G401.6 (cell line): ENCODE measurements around the gene MON1A.
"Not testable (repeated sequence)": the region's sequence is repeated elsewhere in the genome, so short reads cannot be mapped to it uniquely, and the experiment has no call there.

Experiments used
- FAIRE-seq: peaks from 2 replicates; lab custom pipeline; 2012; peaks lifted over from hg19 to GRCh38; lab: Jason Lieb, UNC

The MON1A gene

GRCh38 chr3:49917806-49918590, 11.6 kb downstream of the MON1A start:
- not testable (repeated sequence) for FAIRE-seq

GRCh38 chr3:49916686-49917085, 12.9 kb downstream of the MON1A start:
- FAIRE-seq, result no peak

DNA sequence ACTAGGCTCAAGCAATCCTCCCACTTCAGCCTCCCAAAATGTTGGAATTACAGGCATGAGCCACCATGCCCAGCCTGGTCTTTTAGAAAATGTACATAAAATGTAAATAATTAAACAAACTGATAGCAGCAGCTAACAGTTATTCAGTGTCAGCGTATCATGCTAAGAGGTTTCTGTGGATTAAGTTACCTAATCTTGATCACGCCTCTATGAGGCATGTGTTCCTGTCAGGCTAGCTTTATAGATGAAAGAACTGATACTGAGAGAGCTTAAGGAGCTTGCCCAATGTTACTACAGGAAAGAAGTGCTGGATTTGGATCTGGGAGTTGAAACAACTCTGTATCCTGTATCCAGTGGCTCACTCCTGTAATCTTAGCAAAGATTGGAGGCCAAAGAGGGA, 14.7 kb downstream of the MON1A start:
- FAIRE-seq, result no peak

GRCh38 chr3:49912881-49913281, 16.7 kb downstream of the MON1A start:
- no peak for FAIRE-seq

DNA sequence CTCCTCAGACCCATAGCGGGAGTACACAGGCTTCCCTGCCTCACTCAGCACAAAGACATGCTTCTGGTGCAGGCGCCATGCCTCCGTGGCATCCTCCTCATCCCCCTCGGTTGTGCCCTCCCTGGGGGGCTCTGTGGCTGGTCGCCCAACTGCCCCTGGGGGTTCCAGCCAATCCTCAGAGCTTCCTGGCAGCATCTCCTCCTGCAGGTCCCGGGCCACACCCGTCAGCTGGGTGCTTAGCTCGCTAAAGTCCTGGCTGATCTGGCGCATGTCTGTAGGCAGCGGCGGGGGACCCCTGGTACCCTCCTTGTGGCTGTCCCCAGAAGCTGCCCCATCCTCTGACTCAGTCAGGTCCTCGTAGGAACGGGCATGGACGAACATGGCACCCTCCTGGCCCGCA, 18.0 kb downstream of the MON1A start:
- no peak for FAIRE-seq

DNA sequence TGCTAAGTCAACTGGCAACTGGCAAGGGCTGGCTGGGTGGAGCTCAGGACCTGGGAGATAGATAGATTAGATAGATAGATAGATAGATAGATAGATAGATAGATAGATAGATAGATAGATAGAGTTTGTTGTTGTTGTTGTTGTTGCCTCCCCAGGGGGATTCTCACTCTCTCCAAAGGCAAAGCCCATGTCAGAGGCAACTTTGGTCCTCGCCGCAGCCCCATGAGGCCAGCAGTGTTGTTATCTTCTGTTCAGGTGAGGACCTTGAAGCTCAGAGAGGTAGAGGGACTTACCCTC, 18.5 kb downstream of the MON1A start:
- no peak for FAIRE-seq

DNA sequence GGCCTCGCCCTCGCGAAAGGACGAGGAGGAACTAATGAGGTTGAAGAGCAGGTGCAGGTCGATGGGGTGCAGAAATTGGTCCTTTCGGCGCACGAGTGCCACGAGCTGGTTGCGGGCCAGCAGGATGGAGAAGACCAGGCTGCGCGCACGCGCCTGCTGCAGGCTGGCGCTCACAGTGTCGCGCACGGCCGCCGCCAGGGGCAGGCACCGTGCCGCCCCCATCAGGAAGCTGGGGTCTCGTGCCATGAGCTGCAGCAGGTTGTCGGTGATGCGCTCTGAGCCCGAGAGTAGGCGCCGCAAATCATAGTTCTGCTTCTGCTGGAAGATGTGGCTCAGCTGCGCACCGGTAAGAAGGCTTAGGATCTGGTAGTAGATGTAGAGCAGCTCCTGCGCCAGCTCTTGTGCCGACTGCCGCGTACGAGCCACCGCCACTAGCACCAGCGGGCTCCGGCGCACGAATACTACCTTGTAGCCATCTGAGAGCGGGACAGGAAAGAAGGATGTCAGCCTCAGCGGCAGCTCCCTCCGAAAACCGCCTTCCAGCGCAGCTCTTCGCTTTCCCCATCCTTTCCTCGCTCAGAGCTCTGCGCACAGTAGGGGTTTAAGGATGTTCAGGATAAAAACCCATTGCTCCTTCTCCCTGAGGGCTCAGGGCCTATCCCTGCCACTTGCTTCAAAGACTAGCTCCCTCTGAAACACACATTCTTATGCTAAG, 19.0 kb downstream of the MON1A start:
- FAIRE-seq, result no peak

- no peak for FAIRE-seq
Observed at GRCh38 chr3:49908373-49909199, 21.0 kb downstream of the MON1A start.

- no peak for FAIRE-seq
Observed at GRCh38 chr3:49906073-49906743, 23.4 kb downstream of the MON1A start.

- not testable (repeated sequence) for FAIRE-seq
Observed at GRCh38 chr3:49904448-49904847, 25.2 kb downstream of the MON1A start.

DNA sequence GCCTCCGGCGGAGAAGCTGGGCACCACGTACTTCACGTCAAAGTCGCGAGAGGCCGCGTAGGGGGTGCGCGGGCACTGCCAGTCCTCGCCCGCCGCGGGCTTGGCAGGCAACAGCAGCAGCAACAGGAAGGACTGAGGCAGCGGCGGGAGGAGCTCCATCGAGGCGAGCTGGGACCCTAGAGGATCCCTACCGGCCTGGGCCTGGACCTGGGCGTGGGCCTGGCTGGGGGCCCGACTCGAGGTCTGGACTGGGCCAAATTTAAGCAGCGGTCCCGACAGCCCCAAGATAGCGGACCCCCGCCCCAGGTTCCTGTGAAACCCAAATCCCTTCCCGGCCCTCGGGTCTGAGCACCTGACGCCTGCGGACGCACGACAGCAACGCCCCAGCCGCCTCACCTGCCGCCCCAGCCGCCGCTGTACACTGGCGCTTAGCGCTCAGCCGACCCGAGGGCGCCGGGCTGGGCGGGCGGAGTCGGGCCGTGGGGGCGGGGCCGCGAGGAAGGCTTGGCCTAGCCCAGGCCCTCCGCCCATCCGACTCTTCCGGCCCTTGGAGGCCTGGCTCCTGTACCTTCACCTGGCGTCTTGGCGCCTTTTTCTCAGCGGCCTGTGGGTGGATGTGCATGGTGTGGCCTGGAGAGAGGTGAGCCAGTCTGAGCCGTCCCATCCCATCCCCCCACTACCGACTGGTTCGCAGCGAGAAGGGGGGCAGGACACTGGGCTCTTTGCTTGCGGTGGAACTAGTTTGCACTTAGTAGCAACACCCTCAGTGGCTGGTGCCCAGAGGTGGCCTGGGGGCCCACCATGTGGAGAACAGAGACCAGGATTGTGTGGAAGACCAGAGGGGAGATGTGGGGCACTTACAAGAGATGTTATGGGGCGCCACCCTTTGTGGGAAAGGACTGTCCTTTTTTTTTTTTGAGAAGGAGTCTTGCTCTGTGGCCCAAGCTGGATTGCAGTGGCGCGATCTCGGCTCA, 25.9 kb downstream of the MON1A start, which contains the start of gene MST1R:
TSS of gene MST1R (minus strand) at position 423 of the 974 bp plus-strand sequence. CDS start at position 159, 264 bp downstream.
- no peak for FAIRE-seq

- FAIRE-seq, result no peak
Observed at GRCh38 chr3:49902511-49903345, 26.9 kb downstream of the MON1A start.

DNA sequence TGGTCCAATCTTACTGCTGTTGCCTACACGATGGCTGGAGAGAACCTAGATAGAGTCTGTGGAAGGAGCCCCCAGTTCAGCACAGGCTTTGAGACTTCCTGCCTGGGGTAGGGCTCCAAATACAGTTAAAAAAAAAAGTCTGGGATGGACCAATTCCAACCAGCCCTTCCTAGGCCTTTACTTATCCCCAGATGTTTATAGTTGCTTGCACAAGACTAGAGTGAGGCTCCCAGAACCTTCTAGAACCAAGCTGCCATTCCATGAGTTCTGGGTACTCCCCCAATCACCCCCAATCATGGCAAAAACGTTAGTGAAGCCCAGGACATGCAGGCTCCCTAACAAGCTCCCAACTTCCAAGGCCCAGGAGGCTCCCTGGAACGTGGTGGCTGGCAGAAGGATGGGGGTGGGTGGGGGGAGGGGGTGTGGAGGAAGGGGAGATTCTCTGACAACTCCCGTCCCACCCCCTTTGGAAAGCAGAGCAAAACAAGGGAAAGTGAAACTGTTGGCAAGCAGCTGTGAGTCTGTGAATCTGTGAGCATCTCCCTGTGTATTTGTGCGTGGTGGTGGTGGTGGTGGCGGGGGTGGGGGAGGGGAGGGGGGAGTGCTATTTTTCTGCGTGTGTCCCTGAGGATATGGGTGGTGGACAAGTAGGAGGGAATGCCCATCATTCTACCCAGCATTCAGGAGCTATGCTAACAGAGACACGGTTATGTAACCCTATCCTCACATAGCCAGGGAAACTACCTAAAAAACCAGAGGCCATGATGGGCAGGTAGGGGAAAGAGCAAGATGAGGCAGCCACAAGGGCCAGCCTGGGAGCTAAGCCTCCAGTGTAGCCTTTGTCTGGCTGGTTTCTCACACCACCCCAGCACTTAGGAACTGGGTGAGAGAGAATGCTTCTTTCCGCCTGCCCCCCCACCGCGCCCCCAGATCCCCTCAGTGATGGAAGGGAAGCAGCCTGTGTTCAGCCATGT, 28.0 kb downstream of the MON1A start:
- no peak for FAIRE-seq

DNA sequence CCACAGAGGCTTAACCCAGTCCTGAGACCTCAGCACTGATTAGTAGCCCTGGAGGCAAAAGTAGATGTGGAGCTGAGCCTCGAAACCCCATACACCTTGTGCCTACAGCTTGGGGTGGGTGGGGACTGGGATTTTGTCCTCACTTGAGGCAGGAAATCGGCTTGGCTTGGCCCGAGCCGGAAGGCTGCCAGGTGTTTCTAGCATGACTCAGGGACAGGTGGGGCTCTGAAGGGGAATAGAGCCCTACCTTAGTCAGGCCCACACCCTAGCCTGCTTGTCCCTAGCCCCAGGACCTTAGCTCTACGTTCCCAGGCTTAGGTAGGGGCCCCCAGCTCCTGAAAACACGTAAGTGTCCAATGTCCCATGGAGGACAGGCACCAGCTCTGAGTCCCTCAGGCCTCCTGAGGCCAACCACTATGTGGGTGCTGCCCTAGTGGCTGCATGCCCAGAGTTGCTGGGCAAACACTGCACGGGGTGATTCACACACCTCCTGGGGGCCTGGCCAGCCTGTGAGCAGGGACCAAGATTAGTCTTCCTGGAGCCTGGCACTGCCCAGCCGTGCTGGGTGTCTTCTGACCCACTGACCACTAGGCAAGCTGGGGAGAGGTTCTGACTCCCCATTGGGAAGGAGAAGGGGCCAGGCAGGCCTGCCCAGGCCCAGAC, 29.0 kb downstream of the MON1A start:
- FAIRE-seq, result no peak

DNA sequence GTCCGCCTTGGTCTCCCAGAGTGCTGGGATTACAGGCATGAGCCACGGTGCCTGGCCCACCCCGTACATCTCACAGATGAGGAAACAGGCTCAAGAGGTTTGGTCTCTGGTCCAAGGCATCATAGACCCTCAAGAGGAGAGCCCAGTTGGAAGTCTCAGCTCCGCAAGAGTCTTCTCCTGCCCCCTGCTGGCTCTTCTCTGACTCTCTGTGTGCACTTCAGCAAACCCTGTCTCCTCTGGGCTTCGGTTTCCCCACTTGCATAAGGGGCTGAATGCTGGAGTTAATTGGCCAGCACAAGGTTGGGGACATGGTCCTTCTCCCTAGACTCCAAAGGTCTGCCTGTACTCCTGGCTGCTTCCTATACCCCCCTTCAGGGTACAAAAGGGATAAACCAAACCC, 29.8 kb downstream of the MON1A start:
- FAIRE-seq, result no peak

DNA sequence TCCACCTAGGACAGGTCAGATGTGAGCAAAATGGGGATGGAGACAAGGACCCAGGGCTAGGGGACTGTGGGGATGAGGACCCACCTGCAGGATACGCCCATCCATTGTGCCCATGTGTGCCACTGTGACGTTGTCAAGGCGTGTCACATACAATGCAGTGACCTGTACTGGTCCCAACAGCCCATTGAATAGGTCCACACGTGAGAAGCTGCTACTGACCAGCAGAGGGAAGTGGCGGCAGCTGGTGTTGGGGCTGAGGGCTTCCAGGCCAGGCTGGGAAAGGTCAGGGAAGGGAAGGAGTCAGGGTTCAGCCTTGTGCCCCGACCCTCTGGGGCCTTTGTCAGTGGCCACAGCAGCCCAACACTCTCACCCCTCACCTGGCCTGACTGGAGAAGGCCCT, 30.6 kb downstream of the MON1A start:
- no peak for FAIRE-seq

DNA sequence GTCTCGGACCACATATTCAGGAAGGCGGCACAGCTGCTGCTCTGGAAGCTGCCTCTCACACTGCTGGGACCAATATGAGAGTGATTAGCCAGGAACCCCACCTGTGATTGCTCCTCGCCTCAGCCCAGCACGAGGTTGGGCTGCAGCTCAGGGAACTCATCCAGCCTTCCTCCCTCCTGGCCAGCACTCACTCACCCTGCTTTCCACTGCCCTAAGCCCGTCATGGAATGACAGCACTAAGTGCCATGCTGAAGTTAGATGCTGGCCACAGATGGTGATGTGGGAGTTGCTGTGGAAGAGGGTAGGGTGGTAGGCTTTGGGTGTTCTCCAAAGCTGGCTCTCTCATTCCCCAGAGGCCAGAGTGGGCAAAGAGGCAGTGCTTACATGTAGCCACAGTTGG, 33.3 kb downstream of the MON1A start:
- no peak for FAIRE-seq

GRCh38 chr3:49895791-49896190, 33.8 kb downstream of the MON1A start:
- no peak for FAIRE-seq

- FAIRE-seq, result no peak
Observed at GRCh38 chr3:49889296-49889695, 40.3 kb downstream of the MON1A start.
